Ramos (cell line): ENCODE measurements around the gene DOCK3.
"Not testable (repeated sequence)": the region's sequence is repeated elsewhere in the genome, so short reads cannot be mapped to it uniquely, and the experiment has no call there.

ENCODE experiments used
- in situ Hi-C: fragments of 300-500 bp; cut with MboI; formaldehyde crosslinking; loops from one replicate; pipeline ENCODE4 v1.14.3; 2022; ENCODE audit warnings: low sequenced_read_pairs; ENCODE audit not compliant: unreplicated experiment

DOCK3 gene

DNA sequence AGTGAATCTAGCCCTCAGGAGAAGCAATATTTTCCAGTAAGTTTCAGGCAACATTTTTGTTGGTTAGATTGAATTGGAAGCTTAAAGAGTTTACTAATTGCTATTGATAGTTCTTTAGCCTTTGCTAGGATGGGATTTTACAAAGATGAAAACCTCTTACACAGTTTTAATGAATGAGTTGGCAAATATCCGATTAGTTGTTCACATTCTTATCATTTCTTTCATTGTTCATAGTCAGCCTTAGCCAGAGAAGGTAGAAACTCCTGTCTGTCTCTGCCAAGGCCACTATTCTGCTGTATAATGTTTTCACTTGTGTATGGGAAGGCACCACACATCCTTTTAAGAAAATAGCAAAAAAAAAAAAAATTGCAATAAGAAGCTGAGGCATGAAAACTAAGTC is 488.3 kb downstream of the DOCK3 start:
- in situ Hi-C loops, result no loop called here

- in situ Hi-C loops, result no loop called here
Measured at GRCh38 chr3:51173518-51174271, 499.0 kb downstream of the DOCK3 start.

DNA sequence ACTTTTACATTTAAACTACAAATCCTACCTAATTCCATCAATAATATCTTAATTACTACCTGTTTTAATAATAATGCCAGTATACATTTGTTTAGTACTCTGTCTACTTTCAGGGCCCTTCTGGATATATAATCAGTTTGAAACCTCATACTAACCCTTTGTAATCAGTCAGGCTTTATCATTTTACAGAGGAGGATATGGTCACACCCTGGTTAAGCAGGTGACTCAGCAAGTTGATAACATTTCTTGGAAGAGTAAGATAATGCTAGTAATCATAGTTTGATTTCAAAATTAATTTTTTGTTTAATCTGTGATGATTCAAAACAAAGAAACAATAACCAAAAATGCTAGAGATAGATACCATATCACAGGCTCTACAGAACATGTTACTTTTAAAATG is 502.2 kb downstream of the DOCK3 start:
- in situ Hi-C loops, result no loop called here

DNA sequence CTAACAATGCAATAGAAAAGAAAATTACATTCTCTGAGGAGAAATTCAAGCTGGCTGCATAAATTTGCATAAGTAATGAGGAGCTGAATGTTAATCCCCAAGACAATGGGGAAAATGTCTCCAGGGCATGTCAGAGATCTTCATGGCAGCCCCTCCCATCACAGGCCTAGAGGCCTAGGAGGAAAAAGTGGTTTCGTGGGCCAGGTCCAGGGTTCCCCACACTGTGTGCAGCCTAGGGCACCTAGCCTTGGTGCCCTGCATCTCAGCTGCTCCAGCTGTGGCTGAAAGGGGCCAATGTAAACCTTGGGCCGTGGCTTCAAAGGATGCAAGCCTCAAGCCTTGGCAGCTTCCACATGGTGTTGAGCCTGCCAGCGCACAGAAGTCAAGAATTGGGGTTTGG is 511.7 kb downstream of the DOCK3 start:
- in situ Hi-C loops, result not testable (repeated sequence)

DNA sequence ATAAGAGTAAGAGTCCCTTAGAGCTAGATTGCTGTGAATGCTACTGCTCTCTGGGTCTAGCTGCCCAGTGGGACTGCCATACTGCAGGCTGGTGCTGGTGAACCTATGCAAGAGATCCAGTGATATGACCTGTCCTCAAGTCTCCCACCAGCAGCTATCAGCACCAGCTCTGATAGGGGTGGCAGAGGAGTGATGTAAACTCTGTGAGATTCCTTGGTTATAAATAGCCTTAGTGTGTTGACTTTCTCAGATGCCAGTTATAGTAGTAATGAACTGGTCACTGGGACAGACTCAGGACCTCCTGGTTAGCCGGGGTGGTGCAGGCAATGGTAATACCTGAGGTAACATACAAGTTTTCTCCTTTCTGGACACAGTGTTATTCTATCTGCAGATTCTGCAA is 515.5 kb downstream of the DOCK3 start:
- in situ Hi-C loops, result no loop called here

DNA sequence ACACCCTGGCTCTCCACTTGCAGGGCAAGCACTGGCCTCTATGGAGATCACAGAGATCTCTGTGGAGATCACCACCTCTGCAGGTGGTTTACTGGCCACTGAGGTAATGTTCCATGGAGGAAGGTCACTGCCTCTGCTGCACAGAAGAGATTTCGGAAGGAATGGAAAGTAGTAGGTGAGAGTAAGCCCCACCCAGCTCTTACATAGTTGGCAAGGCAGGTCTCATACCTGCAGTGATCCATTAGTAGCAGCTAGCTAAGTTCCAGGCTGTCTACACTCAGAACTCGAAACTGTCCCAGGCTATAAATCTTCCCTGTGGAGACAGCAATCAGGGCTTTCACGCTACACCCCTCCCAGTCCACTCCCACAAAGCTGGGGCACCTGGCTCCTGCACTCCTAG is 516.1 kb downstream of the DOCK3 start:
- in situ Hi-C loops, result no loop called here

GRCh38 chr3:51191768-51192167 is 517.0 kb downstream of the DOCK3 start:
- in situ Hi-C loops, result no loop called here

GRCh38 chr3:51198477-51198876 is 523.8 kb downstream of the DOCK3 start:
- in situ Hi-C loops, result no loop called here

- in situ Hi-C loops, result not testable (repeated sequence)
Measured at GRCh38 chr3:51199296-51199695, 524.6 kb downstream of the DOCK3 start.

DNA sequence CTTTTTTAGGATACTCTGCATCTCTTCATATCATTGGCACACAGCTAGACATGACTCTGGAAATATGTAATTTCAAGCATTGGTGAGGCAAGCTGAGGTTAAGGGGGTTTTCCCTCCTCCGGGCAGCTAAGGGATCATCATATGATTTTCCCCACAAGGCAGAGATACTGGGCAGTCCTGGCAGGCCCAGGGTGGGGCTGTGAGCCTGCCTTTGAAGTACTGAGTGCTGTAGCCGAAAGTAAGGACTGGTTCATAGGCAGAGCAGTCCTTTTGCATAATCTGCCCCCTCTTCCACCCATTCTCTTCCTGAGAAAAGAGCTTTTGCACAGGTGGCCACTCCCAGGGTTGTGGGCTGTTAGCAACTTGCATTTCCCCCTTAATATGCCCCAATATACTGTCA is 541.6 kb downstream of the DOCK3 start:
- in situ Hi-C loops, result no loop called here

- in situ Hi-C loops, result no loop called here
Measured at GRCh38 chr3:51221959-51222358, 547.2 kb downstream of the DOCK3 start.

- in situ Hi-C loops, result no loop called here
Measured at GRCh38 chr3:51224283-51224682, 549.6 kb downstream of the DOCK3 start.

- in situ Hi-C loops, result no loop called here
Measured at GRCh38 chr3:51224843-51225242, 550.1 kb downstream of the DOCK3 start.

DNA sequence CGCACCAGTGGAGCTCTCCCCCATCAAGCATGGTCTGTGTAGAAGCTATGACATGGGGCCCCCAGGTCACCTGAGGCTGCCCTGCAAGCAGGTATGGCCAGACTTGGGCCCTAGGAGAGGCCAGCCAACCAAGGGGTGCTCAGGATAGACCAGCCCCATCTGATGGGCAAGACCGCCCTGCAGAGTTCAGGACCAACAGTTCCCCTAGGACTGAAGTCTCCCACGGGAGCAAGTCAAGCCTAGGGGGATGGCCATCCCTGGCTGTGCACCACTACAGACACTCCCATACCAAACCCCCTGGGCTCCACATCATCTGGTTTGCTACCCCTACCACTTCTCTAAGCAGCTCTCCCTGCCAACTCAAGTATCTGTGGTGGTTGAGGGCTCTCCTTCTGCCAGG is 568.2 kb downstream of the DOCK3 start:
- in situ Hi-C loops, result no loop called here

GRCh38 chr3:51243924-51244323 is 569.2 kb downstream of the DOCK3 start:
- in situ Hi-C loops, result no loop called here

DNA sequence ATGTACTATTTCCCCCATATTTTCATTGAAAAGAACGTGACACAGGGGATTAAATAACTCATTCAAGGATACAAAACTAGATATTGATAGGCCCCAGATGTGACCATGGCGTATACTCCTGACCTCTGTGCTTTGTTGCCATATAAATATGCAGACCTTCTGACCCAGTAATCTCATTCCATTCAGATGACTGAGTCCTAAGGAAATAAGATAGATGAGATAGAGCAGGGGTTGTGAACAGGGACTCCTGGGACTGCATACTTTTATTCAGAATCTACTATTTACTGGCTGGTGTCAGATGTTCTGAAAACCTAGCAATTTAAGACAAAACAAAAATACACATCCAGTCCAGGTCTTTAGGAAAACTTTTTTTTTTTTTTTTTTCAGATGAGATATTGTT is 571.1 kb downstream of the DOCK3 start:
- in situ Hi-C loops, result no loop called here

- in situ Hi-C loops, result no loop called here
Measured at GRCh38 chr3:51257870-51258269, 583.1 kb downstream of the DOCK3 start.

- in situ Hi-C loops, result not testable (repeated sequence)
Measured at GRCh38 chr3:51264166-51264565, 589.4 kb downstream of the DOCK3 start.

DNA sequence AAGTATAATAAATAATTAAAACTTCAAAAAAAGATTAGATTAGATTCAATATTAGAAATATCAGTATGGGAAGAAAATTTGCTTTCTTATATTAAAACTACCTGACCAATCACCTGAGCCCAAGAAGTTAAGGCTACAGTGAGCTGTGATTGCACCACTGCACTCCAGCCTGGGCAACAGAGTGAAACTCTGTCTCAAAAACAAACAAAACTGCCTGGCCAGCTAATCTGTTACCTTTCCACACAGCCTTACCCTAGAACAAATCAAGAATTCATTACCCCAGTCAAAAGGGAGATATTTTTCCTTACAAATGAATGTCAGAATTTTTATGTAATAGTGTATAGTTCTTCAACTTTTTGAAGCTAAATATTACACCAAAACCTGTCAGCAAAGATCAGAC is 593.4 kb downstream of the DOCK3 start:
- in situ Hi-C loops, result no loop called here

DNA sequence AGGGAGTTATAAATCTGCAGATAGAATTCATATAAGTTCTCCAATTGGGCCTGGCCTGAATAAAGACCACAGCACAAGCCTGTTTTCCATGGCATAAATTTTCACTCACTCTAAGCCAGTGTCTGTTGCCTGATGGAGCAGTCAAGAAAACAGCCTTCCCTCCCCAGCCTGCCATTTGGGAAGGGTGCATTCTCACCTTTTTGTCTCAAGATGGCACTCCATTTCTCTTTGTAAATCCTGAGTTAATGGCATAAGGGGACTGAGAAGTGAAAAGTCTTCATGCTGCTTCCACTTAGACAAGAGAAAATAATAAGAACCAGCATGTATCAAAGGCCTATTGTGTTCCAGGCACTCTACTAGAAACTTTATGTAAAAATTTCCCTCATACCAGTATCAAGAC is 594.7 kb downstream of the DOCK3 start:
- in situ Hi-C loops, result no loop called here

GRCh38 chr3:51270559-51270958 is 595.8 kb downstream of the DOCK3 start:
- in situ Hi-C loops, result no loop called here

DNA sequence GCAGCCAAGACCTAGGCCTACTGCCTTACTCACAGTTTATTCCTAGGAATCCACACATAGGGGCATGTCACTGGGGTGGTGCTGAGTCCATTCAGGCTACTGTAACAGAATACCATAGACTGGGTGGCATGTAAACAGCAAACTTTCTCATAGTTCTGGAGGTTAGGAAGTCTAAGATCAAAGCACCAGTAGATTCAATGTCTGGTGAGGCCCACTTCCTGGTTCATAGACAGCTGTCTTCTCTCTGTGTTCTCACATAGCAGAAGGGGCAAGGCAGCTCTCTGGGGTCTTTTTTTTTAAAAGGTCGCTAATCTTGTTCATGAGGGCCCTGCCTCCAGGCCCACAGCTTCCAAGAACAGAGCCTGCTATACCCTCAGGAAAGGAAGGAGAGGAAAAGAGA is 596.4 kb downstream of the DOCK3 start:
- in situ Hi-C loops, result no loop called here

- in situ Hi-C loops, result no loop called here
Measured at GRCh38 chr3:51274052-51274451, 599.3 kb downstream of the DOCK3 start.
